22Rv1 (cell line): Measurements from ENCODE around the gene OR10H1.

ENCODE experiments used
- H3K27ac ChIP-seq: fragments of 450-650 bp; 2 replicates; pipeline ENCODE4 v1.5.1; 2017
- CTCF ChIP-seq: fragments of 450-650 bp; IDR thresholded peaks from 2 replicates; pipeline ENCODE4 v1.5.1; 2017; ENCODE audit warnings: mild to moderate bottlenecking
- ZFX ChIP-seq: fragments of 450-650 bp; IDR thresholded peaks from 2 replicates; pipeline ENCODE4 v1.6.1; 2017; ENCODE audit warnings: antibody characterized with exemption, borderline replicate concordance

The OR10H1 gene

GRCh38 chr19:15815306-15815705, at the start of gene OR10H1:
TSS of gene OR10H1 (minus strand) at chr19:15815664. CDS start at chr19:15808037, 7,627 bp downstream.
- H3K27ac ChIP-seq = no peak within 1 kb of the TSS
- TF ChIP-seq CTCF (no peak), ZFX (no peak)

DNA sequence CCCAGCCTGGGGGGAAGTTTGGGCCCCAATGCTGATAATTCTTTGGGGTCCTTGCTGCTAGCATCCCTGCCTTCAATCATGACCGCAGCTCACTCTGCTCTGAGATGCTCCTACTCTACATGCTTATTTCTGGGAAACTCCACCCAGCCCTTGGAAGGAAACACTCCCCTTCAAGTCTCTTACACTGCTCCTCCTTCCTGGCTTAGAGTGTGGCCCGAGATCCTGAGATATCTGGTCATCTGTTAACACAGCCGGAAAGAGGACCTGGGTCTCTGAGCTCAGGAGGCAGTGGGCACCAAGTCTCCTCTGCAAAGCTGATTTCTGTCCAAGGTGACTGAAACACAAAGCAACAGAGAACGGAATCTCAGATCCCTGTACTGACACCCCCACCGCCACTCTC, 49.4 kb upstream of the OR10H1 start:
- no peak overlapping the region for H3K27ac ChIP-seq
- no peak for TF ChIP-seq CTCF
- TF ChIP-seq ZFX = no peak

- H3K27ac ChIP-seq = no peak overlapping the region
- no peak for TF ChIP-seq CTCF
- TF ChIP-seq ZFX = no peak
These were observed 47.8 kb upstream of the OR10H1 start for GRCh38 chr19:15863272-15863671.

- H3K27ac ChIP-seq = no peak overlapping the region
- TF ChIP-seq CTCF (no peak), ZFX (no peak)
These were observed 47.0 kb upstream of the OR10H1 start for GRCh38 chr19:15862444-15862843.

- no peak overlapping the region for H3K27ac ChIP-seq
- TF ChIP-seq ZFX = no peak
- TF ChIP-seq CTCF = no peak
These were observed 45.1 kb upstream of the OR10H1 start for GRCh38 chr19:15860522-15860921.

DNA sequence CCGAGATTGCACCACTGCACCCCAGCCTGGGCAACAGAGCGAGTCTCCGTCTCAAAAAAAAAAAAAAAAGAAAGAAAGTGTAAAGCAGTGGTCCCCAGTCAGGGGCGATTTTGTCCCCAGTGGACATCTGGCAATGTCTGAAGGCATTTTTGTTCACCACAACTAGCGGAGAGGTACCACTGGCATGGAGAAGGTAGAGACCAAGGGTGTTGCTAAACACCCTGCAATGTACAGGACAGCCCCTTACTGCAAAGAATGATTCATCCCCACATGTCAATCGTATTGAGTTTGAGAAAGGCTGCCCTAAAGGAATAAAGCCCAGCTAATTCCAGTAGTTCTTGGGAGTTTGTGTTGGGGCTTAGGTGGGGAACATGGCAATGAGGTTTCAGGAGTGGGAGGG, 43.7 kb upstream of the OR10H1 start:
- TF ChIP-seq CTCF = no peak
- no peak for TF ChIP-seq ZFX
- no peak overlapping the region for H3K27ac ChIP-seq

DNA sequence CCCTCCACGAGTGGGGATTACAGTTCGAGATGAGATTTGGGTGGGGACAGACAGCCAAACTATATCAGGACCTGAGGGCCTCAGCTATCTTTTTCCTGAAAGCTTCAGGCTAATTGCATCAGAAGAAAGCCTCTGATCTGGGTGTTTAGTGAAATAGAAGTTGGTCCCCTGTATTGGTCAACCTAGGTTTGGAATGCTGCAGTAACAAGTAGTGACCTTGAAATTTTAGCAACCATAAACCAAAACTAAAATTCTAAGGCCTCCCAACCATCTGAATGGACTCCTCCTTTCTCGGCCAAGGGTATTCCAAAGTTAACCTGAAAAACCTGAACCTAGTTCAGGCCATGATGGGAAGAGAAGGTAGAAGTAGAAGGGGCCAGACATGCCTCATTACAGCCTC, 34.9 kb upstream of the OR10H1 start:
- TF ChIP-seq CTCF (no peak), ZFX (no peak)
- no peak overlapping the region for H3K27ac ChIP-seq
